ENCODE data around the gene DNAH2.

Gene DNAH2

GRCh38 chr17:7818746-7819645 lies 101.5 kb downstream of the DNAH2 start:
- Histone ChIP-seq H3K18ac (ENCODE audit: low read length) (no peak overlapping the region), H3K9ac (ENCODE audit: low read length) (no peak overlapping the region), H3K23ac (ENCODE audit: low read length) (no peak overlapping the region), H4K5ac (ENCODE audit: low read length) (no peak overlapping the region), H3K27ac (ENCODE audit: low read depth, low read length) (no peak overlapping the region), H3K79me1 (ENCODE audit: low read length) (no peaks in the 10 kb centered on the region), H2BK5ac (ENCODE audit: low read length) (no peak overlapping the region), H3K4me3 (ENCODE audit: low read length) (no peak overlapping the region), H3K4me1 (ENCODE audit: control insufficient read depth, low read depth, low read length) (no peaks in the 10 kb centered on the region), H2BK15ac (replicated peaks; ENCODE audit: low read depth) (no peak overlapping the region), H3K27me3 (ENCODE audit: insufficient read depth, low read length, poor library complexity) (no peaks in the 10 kb centered on the region), H3K56ac (ENCODE audit: low read length) (no peak overlapping the region), H3K4ac (ENCODE audit: low read depth, low read length) (no peak overlapping the region), H2BK120ac (ENCODE audit: low read depth, low read length) (no peak overlapping the region), H3K36me3 (ENCODE audit: control insufficient read depth, insufficient read depth, low read length) (no peaks in the 10 kb centered on the region), H4K8ac (ENCODE audit: low read depth, low read length) (no peak overlapping the region), H3K4me2 (ENCODE audit: low read length) (no peak overlapping the region), H3K79me2 (ENCODE audit: control insufficient read depth, insufficient read depth, low read length) (no peaks in the 10 kb centered on the region), H2AK5ac (ENCODE audit: low read length) (no peak overlapping the region)
- DNase-seq, result no peak
- WGBS (ENCODE audit: extremely low coverage, insufficient coverage, low lambda C conversion rate), result no CpG with 5 or more reads among the region's 27 CpGs

- H3K36me3 ChIP-seq (ENCODE audit: control insufficient read depth, insufficient read depth, low read length), result no peaks in the 10 kb centered on the region
- H3K9ac ChIP-seq (ENCODE audit: low read length), result no peak overlapping the region
- H3K4me3 ChIP-seq (ENCODE audit: low read length), result no peak overlapping the region
- no peaks in the 10 kb centered on the region for H3K4me1 ChIP-seq (ENCODE audit: control insufficient read depth, low read depth, low read length)
- H3K4ac ChIP-seq (ENCODE audit: low read depth, low read length), result no peak overlapping the region
- DNase-seq, result no peak
- no peak overlapping the region for H2AK5ac ChIP-seq (ENCODE audit: low read length)
- no peaks in the 10 kb centered on the region for H3K27me3 ChIP-seq (ENCODE audit: insufficient read depth, low read length, poor library complexity)
- H3K23ac ChIP-seq (ENCODE audit: low read length), result no peak overlapping the region
- no peak overlapping the region for H3K27ac ChIP-seq (ENCODE audit: low read depth, low read length)
- no peak overlapping the region for H2BK5ac ChIP-seq (ENCODE audit: low read length)
- H4K5ac ChIP-seq (ENCODE audit: low read length), result no peak overlapping the region
- H3K4me2 ChIP-seq (ENCODE audit: low read length), result no peak overlapping the region
- no peak overlapping the region for H2BK120ac ChIP-seq (ENCODE audit: low read depth, low read length)
- H3K18ac ChIP-seq (ENCODE audit: low read length), result no peak overlapping the region
- no CpG with 5 or more reads among the region's 5 CpGs for WGBS (ENCODE audit: extremely low coverage, insufficient coverage, low lambda C conversion rate)
- H3K79me1 ChIP-seq (ENCODE audit: low read length), result no peaks in the 10 kb centered on the region
- no peak overlapping the region for H3K56ac ChIP-seq (ENCODE audit: low read length)
- no peak overlapping the region for H4K8ac ChIP-seq (ENCODE audit: low read depth, low read length)
- no peak overlapping the region for H2BK15ac ChIP-seq (replicated peaks; ENCODE audit: low read depth)
- no peaks in the 10 kb centered on the region for H3K79me2 ChIP-seq (ENCODE audit: control insufficient read depth, insufficient read depth, low read length)
Measured at GRCh38 chr17:7820231-7820630, 102.7 kb downstream of the DNAH2 start.

- Histone ChIP-seq H4K8ac (ENCODE audit: low read depth, low read length) (no peak overlapping the region), H3K4me2 (ENCODE audit: low read length) (no peak overlapping the region), H2BK5ac (ENCODE audit: low read length) (no peak overlapping the region), H4K5ac (ENCODE audit: low read length) (no peak overlapping the region), H3K79me2 (ENCODE audit: control insufficient read depth, insufficient read depth, low read length) (no peaks in the 10 kb centered on the region), H3K4ac (ENCODE audit: low read depth, low read length) (no peak overlapping the region), H3K23ac (ENCODE audit: low read length) (no peak overlapping the region), H2AK5ac (ENCODE audit: low read length) (no peak overlapping the region), H3K4me1 (ENCODE audit: control insufficient read depth, low read depth, low read length) (no peaks in the 10 kb centered on the region), H3K79me1 (ENCODE audit: low read length) (no peaks in the 10 kb centered on the region), H2BK15ac (replicated peaks; ENCODE audit: low read depth) (no peak overlapping the region), H3K9ac (ENCODE audit: low read length) (no peak overlapping the region), H3K18ac (ENCODE audit: low read length) (no peak overlapping the region), H2BK120ac (ENCODE audit: low read depth, low read length) (no peak overlapping the region), H3K27me3 (ENCODE audit: insufficient read depth, low read length, poor library complexity) (no peaks in the 10 kb centered on the region), H3K56ac (ENCODE audit: low read length) (no peak overlapping the region), H3K36me3 (ENCODE audit: control insufficient read depth, insufficient read depth, low read length) (no peaks in the 10 kb centered on the region), H3K4me3 (ENCODE audit: low read length) (no peak overlapping the region), H3K27ac (ENCODE audit: low read depth, low read length) (no peak overlapping the region)
- 100% methylated on average over 1 of the region's 14 CpGs for WGBS (ENCODE audit: extremely low coverage, insufficient coverage, low lambda C conversion rate)
- DNase-seq, result no peak
Measured at GRCh38 chr17:7822126-7822525, 104.6 kb downstream of the DNAH2 start.

- no peak overlapping the region for H3K4me2 ChIP-seq (ENCODE audit: low read length)
- no peak overlapping the region for H2AK5ac ChIP-seq (ENCODE audit: low read length)
- no peak overlapping the region for H3K23ac ChIP-seq (ENCODE audit: low read length)
- H3K27ac ChIP-seq (ENCODE audit: low read depth, low read length), result no peak overlapping the region
- H3K4me1 ChIP-seq (ENCODE audit: control insufficient read depth, low read depth, low read length), result no peaks in the 10 kb centered on the region
- H3K4me3 ChIP-seq (ENCODE audit: low read length), result no peak overlapping the region
- H3K18ac ChIP-seq (ENCODE audit: low read length), result no peak overlapping the region
- H3K9ac ChIP-seq (ENCODE audit: low read length), result no peak overlapping the region
- no peak overlapping the region for H3K4ac ChIP-seq (ENCODE audit: low read depth, low read length)
- H2BK5ac ChIP-seq (ENCODE audit: low read length), result no peak overlapping the region
- no peak overlapping the region for H4K5ac ChIP-seq (ENCODE audit: low read length)
- H3K79me1 ChIP-seq (ENCODE audit: low read length), result no peaks in the 10 kb centered on the region
- H3K27me3 ChIP-seq (ENCODE audit: insufficient read depth, low read length, poor library complexity), result no peaks in the 10 kb centered on the region
- H3K36me3 ChIP-seq (ENCODE audit: control insufficient read depth, insufficient read depth, low read length), result no peaks in the 10 kb centered on the region
- H2BK15ac ChIP-seq (replicated peaks; ENCODE audit: low read depth), result no peak overlapping the region
- peak; percentile 85 for DNase-seq
- no peak overlapping the region for H3K56ac ChIP-seq (ENCODE audit: low read length)
- H3K79me2 ChIP-seq (ENCODE audit: control insufficient read depth, insufficient read depth, low read length), result no peaks in the 10 kb centered on the region
- H2BK120ac ChIP-seq (ENCODE audit: low read depth, low read length), result no peak overlapping the region
- H4K8ac ChIP-seq (ENCODE audit: low read depth, low read length), result no peak overlapping the region
- no CpG with 5 or more reads among the region's 20 CpGs for WGBS (ENCODE audit: extremely low coverage, insufficient coverage, low lambda C conversion rate)
Measured at GRCh38 chr17:7823581-7824001, 106.0 kb downstream of the DNAH2 start.

GRCh38 chr17:7824021-7824924 lies 106.7 kb downstream of the DNAH2 start:
- no peak overlapping the region for H2BK120ac ChIP-seq (ENCODE audit: low read depth, low read length)
- H3K79me2 ChIP-seq (ENCODE audit: control insufficient read depth, insufficient read depth, low read length), result no peaks in the 10 kb centered on the region
- no CpG with 5 or more reads among the region's 9 CpGs for WGBS (ENCODE audit: extremely low coverage, insufficient coverage, low lambda C conversion rate)
- no peaks in the 10 kb centered on the region for H3K36me3 ChIP-seq (ENCODE audit: control insufficient read depth, insufficient read depth, low read length)
- no peak overlapping the region for H3K4me2 ChIP-seq (ENCODE audit: low read length)
- no peak overlapping the region for H2BK5ac ChIP-seq (ENCODE audit: low read length)
- no peaks in the 10 kb centered on the region for H3K27me3 ChIP-seq (ENCODE audit: insufficient read depth, low read length, poor library complexity)
- H2BK15ac ChIP-seq (replicated peaks; ENCODE audit: low read depth), result no peak overlapping the region
- H2AK5ac ChIP-seq (ENCODE audit: low read length), result no peak overlapping the region
- no peaks in the 10 kb centered on the region for H3K4me1 ChIP-seq (ENCODE audit: control insufficient read depth, low read depth, low read length)
- H3K18ac ChIP-seq (ENCODE audit: low read length), result no peak overlapping the region
- no peak overlapping the region for H3K4ac ChIP-seq (ENCODE audit: low read depth, low read length)
- no peak overlapping the region for H3K27ac ChIP-seq (ENCODE audit: low read depth, low read length)
- no peak overlapping the region for H3K9ac ChIP-seq (ENCODE audit: low read length)
- H4K5ac ChIP-seq (ENCODE audit: low read length), result no peak overlapping the region
- H3K56ac ChIP-seq (ENCODE audit: low read length), result no peak overlapping the region
- H4K8ac ChIP-seq (ENCODE audit: low read depth, low read length), result no peak overlapping the region
- no peak overlapping the region for H3K23ac ChIP-seq (ENCODE audit: low read length)
- no peaks in the 10 kb centered on the region for H3K79me1 ChIP-seq (ENCODE audit: low read length)
- no peak for DNase-seq
- H3K4me3 ChIP-seq (ENCODE audit: low read length), result no peak overlapping the region
